Mucosa of descending colon (tissue), 3 donors: ENCODE measurements around the gene DNAJC17. TPM values are rescaled to one million over a fixed set of nuclear protein-coding genes. Genes with fewer than 3 reads are reported as not detected.
A peak's percentile ranks its signal among the peaks of the same experiment; 100 is the strongest.

Source experiments
- ATAC-seq: fragments of 200-7000 bp; cut with Tn5 transposase; one replicate; pipeline ENCODE4 v1.9.1; 2020; ENCODE audit warnings: mild to moderate bottlenecking, moderate library complexity
- DNase-seq, 3 donors: peaks; one replicate each; pipeline ENCODE4 v3.0.0-alpha.2; 2020
- H3K36me3 ChIP-seq: fragments of 200-600 bp; one replicate; pipeline ENCODE4 v1.8.0; 2021; ENCODE audit warnings: low read depth, mild to moderate bottlenecking
- H3K4me1 ChIP-seq: fragments of 200-600 bp; one replicate; pipeline ENCODE4 v1.8.0; 2021; ENCODE audit warnings: low read depth, mild to moderate bottlenecking
- H3K4me3 ChIP-seq: fragments of 200-600 bp; one replicate; pipeline ENCODE4 v1.8.0; 2021; ENCODE audit warnings: mild to moderate bottlenecking
- H3K9me3 ChIP-seq: fragments of 200-600 bp; one replicate; pipeline ENCODE4 v1.8.0; 2021; ENCODE audit warnings: mild to moderate bottlenecking
- CTCF ChIP-seq: fragments of 200-600 bp; IDR thresholded peaks from one replicate; pipeline ENCODE4 v1.8.0; 2022; ENCODE audit warnings: antibody characterized with exemption, mild to moderate bottlenecking
- intact Hi-C, 2 donors: fragments of 100-400 bp; cut with DNase I in 1 of 2; cut with micrococcal nuclease in 1 of 2; formaldehyde crosslinking; loops; one replicate each; pipeline versions ENCODE4 v1.11.0 to v1.11.1; 2022; cut with DNase I, micrococcal nuclease
- total RNA-seq, 3 donors: library from RNA; stranded (reverse); fragmentation: NEBNext Ultra II Directional in 2 of 3; extraction: Animal tissue kit (Norgen Biotek cat#: 25700) in 2 of 3; gene quantifications; one replicate each; pipeline versions ENCODE4 v1.2.1 to v1.2.4, GENCODE V29; 2021 to 2023
- donor health status: DM: no; HTN: no; CAD: no; lungs with moderate emphysema.
- donor health status: DM: no; HTN: no; CAD: no.
- donor health status: DM: no; HTN: yes; CAD: no.

The DNAJC17 gene
- total RNA-seq, 3 donors from 2014 or later, result 29.6 to 47.6 (median 36.5) TPM

- no peaks in the 10 kb centered on the region for H3K36me3 ChIP-seq
- peak overlapping the region; percentile 78 for H3K4me3 ChIP-seq
- ATAC-seq, result peak; percentile 61
- TF ChIP-seq CTCF, result no peak
- DNase-seq, result peak; percentile 53 to 72 (median 71)
- peaks cover 12% of the 10 kb centered on the region for H3K4me1 ChIP-seq
- no peaks in the 10 kb centered on the region for H3K9me3 ChIP-seq
- intact Hi-C loops, result no loop called here
Measured at GRCh38 chr15:40754574-40754882, 52.7 kb downstream of the DNAJC17 start.

GRCh38 chr15:40751745-40752144 is 55.5 kb downstream of the DNAJC17 start:
- DNase-seq, result no peak
- intact Hi-C loops, result loop anchor here in 1 of 2 donors (1.0 kb wide), 1 partner anchor 25 kb away; no protein-coding TSS in a partner anchor
- no peak for TF ChIP-seq CTCF
- H3K9me3 ChIP-seq, result no peaks in the 10 kb centered on the region
- no peak overlapping the region for H3K4me3 ChIP-seq
- H3K4me1 ChIP-seq, result peaks cover 19% of the 10 kb centered on the region
- H3K36me3 ChIP-seq, result no peaks in the 10 kb centered on the region
- ATAC-seq, result no peak

- ATAC-seq, result no peak
- Histone ChIP-seq H3K4me3 (no peak overlapping the region), H3K9me3 (no peaks in the 10 kb centered on the region), H3K36me3 (no peaks in the 10 kb centered on the region), H3K4me1 (peaks cover 19% of the 10 kb centered on the region)
- no peak for TF ChIP-seq CTCF
- intact Hi-C loops, result loop anchor here in 1 of 2 donors (1.0 kb wide), 1 partner anchor 25 kb away; no protein-coding TSS in a partner anchor
- DNase-seq, result no peak
Measured at GRCh38 chr15:40750885-40751284, 56.4 kb downstream of the DNAJC17 start.

- Histone ChIP-seq H3K4me3 (no peak overlapping the region), H3K9me3 (no peaks in the 10 kb centered on the region), H3K4me1 (peaks cover 19% of the 10 kb centered on the region), H3K36me3 (no peaks in the 10 kb centered on the region)
- TF ChIP-seq CTCF, result no peak
- no peak for ATAC-seq
- intact Hi-C loops, result no loop called here
- DNase-seq, result no peak
Measured at GRCh38 chr15:40749151-40749630, 58.1 kb downstream of the DNAJC17 start.

GRCh38 chr15:40747685-40748631 is 59.3 kb downstream of the DNAJC17 start:
- Histone ChIP-seq H3K36me3 (no peaks in the 10 kb centered on the region), H3K9me3 (no peaks in the 10 kb centered on the region), H3K4me1 (peaks cover 10% of the 10 kb centered on the region), H3K4me3 (no peak overlapping the region)
- ATAC-seq, result peak; percentile 40
- intact Hi-C loops, result no loop called here
- no peak for DNase-seq
- no peak for TF ChIP-seq CTCF
